Measurements from ENCODE around the gene ABCB8.
"Not testable (repeated sequence)": the region's sequence is repeated elsewhere in the genome, so short reads cannot be mapped to it uniquely, and the experiment has no call there.

Gene ABCB8

DNA sequence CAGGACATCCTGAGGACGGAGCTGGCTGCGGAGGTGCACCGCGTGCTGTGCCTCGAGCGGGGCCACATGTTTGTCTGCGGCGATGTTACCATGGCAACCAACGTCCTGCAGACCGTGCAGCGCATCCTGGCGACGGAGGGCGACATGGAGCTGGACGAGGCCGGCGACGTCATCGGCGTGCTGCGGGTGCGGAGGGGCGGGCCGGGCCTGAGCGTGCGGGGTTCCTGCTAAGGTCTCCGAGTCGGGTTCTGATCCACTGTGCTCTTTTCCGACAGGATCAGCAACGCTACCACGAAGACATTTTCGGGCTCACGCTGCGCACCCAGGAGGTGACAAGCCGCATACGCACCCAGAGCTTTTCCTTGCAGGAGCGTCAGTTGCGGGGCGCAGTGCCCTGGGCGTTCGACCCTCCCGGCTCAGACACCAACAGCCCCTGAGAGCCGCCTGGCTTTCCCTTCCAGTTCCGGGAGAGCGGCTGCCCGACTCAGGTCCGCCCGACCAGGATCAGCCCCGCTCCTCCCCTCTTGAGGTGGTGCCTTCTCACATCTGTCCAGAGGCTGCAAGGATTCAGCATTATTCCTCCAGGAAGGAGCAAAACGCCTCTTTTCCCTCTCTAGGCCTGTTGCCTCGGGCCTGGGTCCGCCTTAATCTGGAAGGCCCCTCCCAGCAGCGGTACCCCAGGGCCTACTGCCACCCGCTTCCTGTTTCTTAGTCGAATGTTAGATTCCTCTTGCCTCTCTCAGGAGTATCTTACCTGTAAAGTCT lies 14.3 kb upstream of the ABCB8 start:
- DNase-seq: peak in 52 of 56 donors; percentile 7 to 89 (median 56)

DNA sequence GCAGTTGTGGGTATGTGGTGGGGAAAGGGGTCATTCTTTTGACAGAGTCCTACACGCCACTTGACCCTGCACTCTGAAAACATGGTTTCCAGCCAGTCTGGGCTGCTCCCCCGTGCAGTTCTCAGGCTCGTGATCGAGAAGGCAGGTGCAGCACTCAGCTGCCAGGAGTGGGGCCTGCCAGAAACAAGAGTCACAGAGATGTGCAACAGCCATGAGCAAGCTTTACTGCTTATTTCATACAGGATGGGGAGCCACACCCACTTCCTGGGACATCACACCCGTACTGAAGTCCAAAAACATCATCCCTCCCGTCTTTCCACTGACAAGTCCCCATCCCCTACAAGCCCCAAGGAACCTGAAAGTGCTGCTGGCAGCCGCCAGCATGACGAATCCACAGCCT lies 13.3 kb upstream of the ABCB8 start:
- DNase-seq: no peak

DNA sequence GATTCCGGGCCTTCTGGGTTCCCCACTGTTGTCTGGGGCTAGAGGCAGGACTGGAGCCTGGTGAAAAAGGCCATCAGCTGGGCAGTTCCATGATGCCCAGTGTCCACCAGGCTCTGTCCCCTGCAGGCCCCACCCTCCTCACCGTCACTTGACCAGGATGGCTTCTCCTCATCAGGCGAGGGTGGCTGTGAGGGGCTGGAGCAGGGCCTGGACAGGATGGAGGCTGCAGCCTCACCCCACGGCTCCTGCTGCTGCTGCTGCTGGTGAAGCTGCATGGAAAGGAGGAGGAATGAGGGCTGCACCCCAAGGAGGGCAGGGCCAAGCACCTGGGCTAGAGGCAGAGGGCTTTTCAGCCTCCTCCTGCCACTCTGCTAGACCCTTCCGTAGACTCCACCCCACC lies 12.3 kb upstream of the ABCB8 start:
- no peak for DNase-seq

DNA sequence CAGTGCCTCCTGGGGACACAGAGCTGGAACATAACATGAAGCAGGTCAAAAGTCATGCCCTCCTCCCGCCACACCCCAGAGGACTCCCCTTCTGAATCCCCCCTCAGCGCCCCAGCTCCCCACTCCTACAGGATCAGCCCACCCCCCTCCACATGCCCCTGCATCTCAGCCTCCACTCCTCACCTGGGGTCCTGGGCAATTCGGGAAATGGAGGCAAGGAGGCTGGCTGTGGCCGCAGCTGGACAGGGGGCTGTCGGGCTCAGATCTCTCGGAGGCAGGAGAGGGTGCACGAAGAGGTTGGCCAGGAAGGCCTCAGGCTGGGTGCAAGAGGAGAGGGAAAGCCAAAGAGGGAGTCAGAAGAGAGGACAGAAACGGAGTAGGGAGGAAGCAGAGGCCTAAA lies 11.7 kb upstream of the ABCB8 start:
- DNase-seq: no peak

DNA sequence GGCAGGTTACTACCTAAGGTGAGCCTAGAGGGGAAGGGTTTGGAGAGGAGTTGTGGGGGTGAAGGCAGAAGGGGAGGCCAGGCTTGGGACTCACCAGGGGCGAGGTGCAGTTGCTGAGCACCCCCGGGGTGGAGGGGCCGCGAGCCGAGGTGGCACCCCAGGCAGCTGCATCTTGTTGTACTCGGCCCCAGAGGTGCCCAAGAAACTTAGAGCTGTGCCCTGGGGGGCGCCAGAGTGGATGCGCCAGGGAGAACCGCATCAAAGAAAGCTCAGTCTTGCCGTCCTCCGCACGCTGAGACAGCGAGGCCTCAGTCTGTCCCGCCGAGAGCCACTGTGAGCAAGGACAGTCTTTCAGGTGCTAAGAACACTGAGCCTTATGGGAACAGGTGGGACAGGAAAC lies 11.3 kb upstream of the ABCB8 start:
- DNase-seq: no peak

DNA sequence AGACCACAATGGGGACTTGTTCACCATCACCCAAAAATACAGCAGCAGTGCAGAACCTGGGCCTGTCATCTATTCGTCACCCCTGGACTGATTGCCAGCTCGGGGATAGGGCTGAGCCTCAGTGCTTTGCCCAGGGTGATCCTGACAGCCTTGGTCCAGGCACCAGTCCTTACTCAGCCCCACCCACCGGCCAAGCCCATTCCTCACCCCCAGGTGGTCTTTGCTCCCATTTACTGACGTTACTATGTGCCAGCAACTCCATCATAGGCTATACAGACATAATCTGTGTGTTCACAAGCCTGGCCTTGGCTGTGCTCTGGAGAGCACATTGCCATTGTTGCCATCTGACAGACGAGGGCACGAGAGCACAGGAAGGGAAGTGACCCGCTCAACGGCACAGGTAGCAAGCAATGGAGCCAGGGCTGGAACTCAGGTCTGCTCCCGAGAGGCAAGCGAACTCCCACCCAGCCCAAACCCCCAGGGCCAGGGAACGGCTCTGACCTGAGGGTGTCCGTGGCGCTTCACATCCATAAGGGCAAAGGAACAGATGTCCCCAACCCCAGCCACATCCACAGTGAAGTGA lies 10.8 kb upstream of the ABCB8 start:
- no peak for DNase-seq

DNA sequence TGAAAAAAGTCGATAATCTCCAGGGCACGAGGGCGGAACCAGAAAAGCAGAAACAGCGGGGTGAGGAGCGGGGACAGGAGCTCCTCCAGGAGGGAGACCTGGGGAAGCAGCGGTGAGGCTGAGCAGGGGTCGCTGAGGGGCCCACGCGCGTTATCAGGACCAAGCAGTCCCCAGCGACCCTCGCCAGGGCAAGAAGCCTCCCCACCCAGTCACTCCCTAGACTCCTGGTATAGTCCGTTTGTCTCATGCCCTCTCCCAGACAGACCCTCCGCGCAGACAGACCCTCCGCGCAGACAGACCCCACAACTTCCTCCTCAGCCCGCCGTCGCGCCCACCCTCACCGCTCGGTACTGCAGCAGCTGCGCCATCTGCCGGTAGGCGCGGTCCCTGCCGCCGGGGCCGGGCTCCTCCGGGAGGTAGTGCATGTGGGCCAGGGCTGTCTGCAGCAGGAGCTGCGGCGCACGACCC lies 10.3 kb upstream of the ABCB8 start:
- DNase-seq: peak in 32 of 56 donors; percentile 8 to 71 (median 30)

DNA sequence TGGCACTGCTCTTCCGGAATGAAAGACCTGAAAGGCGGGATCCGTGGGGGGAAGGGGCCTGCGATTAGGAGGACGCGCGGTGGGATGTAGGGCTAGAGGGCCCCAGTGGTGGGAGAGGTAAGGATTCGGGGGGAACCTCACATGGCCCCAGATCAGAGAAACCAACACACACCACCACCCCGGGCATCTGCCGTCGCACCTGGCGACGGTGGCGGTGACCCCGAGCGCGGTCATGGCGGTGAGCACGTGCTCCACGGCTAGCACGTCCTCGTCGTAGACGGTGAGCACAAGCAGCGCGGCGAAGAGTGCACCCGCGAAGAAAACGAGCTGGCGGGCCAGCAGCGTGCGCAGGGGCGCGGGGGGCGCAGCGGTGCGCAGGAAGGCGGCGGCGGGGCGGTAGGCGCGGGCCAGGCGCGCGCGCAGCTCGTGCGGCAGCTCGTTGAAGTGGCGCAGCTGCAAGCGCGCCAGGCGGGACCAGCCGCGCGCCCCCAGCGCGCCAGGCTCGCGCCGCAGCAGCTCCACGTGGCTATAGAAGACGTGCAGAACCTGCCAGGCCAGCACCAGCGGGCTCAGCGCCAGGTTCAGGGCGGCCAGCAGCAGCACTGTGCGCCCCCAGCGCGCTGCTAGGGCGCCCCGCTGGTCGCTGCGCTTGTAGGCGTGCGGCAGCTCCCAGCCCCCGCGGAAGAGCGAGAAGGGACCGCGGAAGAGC lies 9.7 kb upstream of the ABCB8 start:
- peak in 10 of 56 donors; percentile 5 to 45 (median 24) for DNase-seq

DNA sequence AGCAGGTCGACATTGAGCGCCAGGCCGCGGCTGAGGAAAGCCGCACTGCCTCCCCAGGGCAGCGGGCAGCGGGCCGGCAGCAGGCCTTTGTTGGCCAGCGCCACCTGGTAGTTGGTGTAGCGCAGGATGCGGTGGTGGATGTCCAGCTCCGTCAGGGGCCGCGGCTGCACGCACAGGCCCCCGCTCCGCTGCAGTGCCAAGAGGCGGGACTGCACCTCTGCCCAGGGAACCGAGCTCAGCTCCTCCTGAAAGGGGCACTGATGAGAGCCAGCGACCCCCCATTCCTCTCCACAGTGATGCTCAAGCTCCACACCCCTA lies 9.2 kb upstream of the ABCB8 start:
- DNase-seq: no peak

DNA sequence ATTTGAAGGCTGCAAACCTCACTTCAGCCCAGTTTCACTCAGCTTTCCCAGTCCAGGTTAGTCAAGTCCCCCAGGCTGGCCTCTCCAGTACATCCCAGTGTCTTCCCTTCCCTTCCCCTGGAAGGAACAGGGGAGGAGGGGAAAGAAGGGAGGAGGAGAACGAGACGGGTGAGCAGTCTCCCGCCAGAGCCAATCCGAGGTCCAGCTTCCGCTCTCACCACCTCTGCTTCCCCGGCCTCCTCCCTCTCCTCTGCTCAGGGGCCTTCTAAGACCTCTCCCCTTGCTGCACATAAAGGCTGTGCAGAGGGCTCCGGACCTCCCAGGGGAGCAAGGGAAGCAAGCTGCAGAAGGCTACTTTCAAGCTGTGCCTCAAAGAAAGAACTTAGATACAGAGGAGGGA lies 8.0 kb upstream of the ABCB8 start:
- no peak for DNase-seq

DNA sequence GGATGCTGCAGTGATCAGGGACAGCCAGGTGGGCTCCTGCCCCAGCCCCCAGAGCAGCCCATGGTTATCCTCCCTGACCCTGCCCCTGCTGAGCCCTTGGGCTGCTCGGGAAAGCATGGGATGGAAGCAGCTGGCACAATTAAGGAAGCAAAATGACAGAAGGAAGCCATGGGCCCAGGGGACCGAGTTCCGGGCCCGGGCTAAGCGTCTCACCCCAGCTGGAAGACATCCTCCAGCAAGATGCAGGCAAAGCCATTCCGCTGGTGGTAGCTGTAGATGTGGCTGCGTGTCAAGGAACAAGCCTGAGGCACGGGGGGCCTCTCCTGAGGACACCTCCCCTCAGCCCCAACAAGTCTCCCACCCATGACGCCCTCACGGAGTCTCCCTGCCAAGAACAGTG lies 5.0 kb upstream of the ABCB8 start:
- no peak for DNase-seq

DNA sequence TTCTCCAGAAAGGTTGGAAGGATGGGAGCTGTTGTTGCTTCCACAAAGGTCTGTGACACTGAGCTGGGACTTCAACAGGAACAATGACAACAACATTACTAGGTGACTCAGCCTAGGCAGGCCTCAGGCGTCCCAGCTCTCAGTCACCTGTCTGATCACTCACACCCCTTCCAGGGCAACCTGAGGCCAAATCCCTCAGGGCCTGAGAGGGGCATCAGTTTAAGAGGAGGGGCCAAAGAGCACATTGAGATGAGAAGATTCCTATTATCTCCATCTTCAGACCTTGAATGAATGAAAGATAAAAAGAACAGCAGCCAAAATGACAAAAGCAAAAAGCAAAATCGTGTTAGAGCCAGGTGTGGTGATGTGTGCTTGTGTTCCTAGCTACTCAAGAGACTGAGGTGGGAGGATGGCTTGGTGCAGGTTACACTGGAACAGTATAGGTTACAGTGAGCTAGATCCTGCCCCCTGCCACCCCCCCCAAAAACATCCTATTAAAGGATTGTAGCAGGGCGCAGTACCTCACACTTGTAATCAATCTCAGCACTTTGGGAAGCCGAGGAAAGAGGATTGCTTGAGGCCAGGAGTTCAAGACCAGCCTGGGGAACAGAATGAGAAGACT lies 3.7 kb upstream of the ABCB8 start, which contains the start of gene ATG9B:
TSS of gene ATG9B (minus strand) at position 60 of the 622 bp plus-strand sequence. CDS start 71 bp downstream, outside the sequence.
- DNase-seq: no peak

DNA sequence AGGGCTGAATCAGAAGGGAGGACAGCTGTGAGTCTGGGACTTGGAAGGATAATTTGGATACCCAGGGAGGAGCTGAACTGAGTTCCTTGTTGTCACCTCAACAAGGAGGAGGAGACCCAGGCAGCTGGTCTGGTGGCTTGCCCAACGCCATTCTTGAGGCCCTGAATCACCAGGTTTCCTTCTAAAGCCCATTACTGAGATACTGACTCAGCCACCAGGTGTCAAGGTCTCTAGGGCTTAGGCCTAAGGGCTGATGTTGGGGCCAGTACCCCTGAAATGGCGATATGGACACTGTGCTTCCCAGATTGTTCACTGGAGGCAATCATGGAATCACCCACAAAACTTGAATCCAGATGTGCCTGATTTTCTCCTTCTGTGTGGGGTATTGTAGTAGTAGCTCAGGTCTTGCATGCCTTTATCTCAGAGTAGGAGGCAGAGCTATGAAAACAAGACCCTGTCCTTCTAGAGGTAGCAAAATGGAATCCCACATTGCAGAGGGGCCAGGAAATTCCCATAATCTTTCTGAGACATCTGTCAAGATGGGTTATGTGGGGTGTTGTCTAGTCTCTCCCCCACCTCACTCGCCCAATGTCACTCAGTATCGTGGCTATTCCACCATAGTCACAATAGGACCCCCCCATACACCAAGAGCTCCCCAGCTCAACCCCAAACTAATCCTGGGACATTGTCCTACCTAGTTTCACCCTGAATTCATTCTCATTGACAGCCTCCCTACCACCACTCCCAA lies 2.2 kb upstream of the ABCB8 start:
- DNase-seq: no peak

DNA sequence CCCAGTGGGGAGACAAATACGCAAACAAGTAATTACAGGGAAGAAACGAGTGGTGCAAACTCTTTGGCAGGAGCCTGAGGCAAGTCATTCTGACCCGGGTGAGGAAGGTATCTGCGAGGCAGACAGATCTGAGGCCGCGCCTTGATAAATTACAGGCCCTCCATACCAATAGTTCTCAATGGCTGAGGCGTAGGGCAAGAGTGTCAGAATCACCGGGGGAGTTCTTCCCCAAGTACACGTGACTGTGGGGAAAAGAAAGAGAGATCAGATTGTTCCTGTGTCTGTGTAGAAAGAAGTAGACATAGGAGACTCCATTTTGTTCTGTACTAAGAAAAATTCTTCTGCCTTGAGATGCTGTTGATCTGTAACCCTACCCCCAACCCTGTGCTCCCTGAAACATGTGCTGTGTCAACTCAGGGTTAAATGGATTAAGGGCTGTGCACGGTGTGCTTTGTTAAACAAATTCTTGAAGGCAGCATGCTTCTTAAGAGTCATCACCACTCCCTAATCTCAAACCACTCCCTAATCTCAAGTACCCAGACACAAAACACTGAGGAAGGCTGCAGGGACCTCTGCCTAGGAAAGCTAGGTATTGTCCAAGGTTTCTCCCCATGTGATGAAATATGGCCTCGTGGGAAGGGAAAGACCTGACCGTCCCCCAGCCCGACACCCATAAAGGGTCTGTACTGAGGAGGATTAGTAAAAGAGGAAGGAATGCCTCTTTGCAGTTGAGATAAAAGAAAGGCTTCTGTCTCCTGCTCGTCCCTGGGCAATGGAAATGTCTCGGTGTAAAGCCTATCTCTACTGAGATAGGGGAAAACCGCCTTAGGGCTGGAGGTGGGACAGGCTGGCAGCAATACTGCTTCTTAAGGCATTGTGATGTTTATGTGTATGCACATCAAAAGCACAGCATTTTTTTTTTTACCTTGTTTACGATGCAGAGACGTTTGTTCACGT lies 1.2 kb upstream of the ABCB8 start:
- DNase-seq: not testable (repeated sequence)

DNA sequence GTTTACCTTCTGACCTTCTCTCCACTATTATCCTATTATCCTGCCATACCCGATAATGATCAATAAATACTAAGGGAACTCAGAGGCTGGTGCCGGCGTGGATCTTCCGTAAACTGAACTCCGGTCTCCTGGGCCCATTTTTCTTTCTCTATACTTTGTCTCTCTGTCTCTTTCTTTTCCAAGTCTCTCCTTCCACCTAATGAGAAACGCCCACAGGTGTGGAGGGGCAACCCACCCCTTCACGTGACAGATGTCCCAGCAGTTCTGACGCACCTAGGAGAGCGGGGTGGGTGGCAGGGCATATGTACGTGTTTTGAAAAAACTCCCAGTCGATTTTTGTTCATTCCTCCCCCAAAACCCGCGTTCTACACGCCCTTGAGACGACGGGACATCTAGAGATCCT lies 521 bp upstream of the ABCB8 start:
- not testable (repeated sequence) for DNase-seq

DNA sequence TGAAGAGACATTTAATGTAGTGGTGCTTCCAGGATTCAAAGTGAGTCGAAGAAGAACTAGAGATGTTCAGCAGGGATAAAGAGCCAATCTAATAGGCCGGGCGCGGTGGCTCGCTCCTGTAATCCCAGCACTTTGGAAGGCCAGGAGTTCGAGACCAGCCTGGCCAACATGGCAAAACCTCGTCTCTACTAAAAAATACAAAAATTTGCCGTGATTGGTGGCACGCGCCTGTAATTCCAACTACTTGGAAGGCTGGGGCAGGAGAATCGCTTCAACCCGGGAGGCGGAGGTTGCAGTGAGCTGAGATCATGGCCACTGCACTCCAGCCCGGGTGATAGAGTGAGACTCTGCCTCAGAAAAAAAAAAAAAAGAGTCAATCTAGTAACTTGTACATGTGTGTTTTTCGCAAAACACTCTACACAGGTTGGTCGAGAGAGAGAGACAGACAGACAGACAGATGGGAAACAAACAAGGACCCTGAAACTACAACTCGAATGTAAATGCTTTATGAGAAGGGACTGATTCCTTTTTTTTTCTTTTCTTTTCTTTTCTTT lies 775 bp downstream of the ABCB8 start:
- no peak for DNase-seq

DNA sequence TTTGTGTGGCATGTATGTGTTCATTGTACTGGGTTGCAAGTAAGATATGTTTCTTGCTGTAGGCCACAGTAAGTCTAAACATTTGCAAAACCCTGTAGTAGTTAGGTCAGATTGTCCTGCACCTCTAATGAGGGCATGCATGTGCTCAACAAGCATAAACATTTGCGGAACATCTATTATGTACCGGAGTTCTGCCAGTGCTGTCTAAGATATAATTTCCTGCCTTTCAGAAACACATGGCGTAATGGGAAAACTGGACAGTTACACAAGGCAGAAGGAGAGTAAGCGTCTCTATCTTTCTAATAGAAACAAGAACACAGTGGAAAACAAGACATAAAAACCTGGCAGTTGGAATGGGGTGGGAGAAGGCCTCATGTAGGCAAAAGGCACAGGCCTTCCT lies 2.8 kb downstream of the ABCB8 start:
- DNase-seq: no peak

DNA sequence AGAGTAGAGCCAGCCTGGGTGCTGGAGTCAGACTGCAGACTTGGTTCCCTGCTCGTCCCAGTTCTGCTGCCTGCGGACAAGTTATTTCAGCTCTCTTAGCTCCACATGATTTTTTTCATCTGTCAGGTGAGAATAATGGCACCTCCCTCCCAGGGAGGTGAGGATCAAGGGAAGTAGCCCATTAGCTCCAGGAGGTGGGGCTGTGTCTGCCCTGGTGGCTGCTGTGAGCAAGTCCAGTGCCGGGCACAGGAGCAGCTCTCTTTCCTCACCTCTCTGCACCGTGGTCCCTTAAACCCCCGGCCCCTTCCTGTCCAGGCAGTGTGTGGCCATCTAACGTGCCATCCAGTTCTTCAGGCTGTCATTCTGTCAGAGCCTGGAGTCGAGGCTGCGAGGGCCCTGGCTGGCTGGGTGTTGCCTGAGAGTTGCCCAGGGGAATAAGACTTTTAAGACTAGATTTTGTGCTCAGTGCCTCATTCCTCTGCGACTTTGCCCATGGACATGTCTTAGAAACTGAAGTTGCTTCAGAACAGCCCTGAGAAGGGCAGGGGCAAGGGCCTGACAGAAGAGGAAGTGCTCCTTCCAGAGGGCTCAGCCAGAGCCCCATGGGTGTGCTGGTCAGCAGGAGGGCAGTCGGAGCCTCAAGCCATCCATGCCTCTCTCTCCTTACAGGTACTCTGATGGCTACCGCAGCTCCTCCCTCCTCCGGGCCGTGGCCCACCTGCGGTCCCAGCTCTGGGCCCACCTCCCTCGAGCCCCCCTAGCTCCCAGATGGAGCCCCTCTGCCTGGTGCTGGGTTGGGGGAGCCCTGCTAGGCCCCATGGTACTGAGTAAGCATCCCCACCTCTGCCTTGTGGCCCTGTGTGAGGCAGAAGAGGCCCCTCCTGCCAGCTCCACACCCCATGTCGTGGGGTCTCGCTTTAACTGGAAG lies 5.0 kb downstream of the ABCB8 start:
- no peak for DNase-seq

DNA sequence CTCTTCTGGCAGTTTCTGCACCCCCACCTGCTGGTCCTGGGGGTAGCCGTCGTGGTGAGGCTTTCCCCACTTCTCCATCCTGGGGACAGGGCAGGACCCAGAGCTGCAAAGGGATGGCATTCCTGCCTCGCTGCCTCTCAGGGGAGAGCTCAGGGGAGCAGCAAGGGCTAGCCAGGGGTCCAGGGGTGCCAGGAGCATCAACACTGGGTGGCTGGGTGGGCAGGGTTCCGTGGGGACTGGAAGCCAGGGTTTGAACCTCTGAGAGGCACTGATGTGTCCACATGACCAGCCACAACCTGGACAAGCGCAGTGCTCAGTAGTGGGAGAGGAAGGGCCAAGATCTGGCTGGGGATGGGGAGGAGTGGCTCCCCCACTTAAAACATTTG lies 5.6 kb downstream of the ABCB8 start:
- DNase-seq: no peak
